ENCODE results near the gene UPK1B.

Gene UPK1B

DNA sequence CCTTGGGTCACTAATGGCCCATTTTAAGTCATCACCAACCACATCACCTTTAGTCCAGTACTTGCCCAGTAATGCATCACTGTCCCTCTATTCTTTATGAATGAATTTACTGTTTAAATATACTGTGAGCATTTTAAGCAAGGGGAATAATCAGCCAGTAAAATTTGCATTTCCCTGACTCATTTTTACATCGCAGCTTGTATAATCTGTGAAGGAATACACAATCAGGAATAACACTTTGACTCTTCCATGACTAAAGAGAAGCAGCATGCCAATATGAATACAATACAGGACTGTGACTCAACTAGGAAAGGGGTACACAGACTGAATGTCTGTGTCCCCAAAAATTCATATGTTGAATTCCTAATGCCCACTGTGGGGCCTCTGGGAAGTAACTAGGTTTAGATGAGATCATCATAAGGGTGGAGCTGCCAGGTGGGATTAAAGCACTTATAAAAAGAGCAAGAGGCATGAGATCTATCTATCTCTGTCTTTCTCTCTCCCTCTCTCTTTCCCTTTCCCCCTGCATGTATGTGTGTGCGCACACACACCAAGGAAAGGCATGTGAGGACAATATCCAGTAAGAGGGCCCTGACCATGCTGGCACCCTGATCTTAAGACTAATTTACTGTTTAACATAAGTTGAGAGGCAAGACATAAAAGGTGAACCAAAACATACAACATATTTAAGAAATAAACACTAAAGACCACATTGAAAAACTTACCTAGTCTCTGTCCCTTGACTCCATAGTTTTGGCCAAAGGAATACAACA is 55.2 kb downstream of the UPK1B start:
- TF ChIP-seq, protein P1, sequence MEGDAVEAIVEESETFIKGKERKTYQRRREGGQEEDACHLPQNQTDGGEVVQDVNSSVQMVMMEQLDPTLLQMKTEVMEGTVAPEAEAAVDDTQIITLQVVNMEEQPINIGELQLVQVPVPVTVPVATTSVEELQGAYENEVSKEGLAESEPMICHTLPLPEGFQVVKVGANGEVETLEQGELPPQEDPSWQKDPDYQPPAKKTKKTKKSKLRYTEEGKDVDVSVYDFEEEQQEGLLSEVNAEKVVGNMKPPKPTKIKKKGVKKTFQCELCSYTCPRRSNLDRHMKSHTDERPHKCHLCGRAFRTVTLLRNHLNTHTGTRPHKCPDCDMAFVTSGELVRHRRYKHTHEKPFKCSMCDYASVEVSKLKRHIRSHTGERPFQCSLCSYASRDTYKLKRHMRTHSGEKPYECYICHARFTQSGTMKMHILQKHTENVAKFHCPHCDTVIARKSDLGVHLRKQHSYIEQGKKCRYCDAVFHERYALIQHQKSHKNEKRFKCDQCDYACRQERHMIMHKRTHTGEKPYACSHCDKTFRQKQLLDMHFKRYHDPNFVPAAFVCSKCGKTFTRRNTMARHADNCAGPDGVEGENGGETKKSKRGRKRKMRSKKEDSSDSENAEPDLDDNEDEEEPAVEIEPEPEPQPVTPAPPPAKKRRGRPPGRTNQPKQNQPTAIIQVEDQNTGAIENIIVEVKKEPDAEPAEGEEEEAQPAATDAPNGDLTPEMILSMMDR (conservative IDR thresholded peaks at IDR 0.05) = no peak
- no peak for TF ChIP-seq ZFX (IDR thresholded peaks at IDR 0.05)
- no peak overlapping the region for H3K27ac ChIP-seq

DNA sequence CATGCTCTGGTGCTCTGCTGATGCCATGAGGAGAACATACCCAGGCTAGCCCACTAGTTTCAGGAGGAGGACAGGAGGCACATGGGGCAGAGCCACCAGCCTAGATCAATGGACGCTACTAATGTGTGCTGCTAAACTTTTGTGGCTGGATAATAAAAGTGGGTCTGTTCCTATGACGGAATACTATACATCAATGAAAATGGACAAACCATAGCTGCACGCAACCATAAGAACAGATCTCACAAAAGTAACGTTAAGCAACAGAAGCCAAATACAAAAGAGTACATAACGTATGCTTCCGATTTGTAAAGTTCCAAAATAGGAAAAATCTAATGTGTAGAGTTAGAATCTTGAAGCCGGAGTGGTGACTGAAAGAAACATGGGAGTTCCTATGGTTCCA is 55.8 kb downstream of the UPK1B start:
- TF ChIP-seq ZFX (IDR thresholded peaks at IDR 0.05) = no peak
- TF ChIP-seq, protein P1 (conservative IDR thresholded peaks at IDR 0.05) = no peak
- no peak overlapping the region for H3K27ac ChIP-seq

DNA sequence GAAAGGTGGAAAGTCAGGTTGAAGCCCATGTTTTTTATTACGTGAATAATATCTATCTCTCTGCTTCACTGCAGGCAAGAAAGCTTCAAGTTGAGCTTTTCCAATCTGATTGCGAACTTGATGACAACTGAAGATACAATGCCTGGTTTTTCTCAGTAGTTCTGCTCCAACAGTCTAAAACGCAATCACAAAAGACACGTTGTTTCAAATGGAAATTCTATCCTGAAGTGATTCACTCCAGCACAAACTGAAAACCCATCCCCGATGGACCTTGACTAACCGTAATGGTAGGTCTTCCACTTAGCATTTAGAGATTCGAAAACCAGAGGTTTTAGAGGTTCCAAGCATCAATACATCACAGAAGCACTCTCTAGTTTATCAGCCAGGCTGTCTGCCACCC is 56.7 kb downstream of the UPK1B start:
- TF ChIP-seq, protein P1 (conservative IDR thresholded peaks at IDR 0.05) = no peak
- TF ChIP-seq ZFX (IDR thresholded peaks at IDR 0.05) = no peak
- H3K27ac ChIP-seq = no peak overlapping the region

DNA sequence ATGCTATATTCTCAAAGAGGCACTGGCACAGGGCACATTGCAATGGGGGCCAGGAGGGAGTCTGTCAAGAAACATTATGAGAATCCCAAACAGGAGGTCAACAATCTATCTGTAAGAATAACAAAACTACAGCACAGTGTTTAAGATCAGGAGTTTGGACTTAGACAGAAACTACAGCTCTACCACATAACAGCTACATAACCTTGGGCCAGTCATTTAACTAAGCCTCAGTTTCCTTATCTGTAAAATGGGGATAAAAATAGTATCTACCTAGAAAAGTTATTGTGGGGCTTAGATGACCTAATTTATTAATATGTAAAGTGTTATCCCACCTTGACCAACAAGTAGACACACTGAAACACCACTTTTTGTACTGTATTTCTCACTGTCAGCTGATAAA is 57.3 kb downstream of the UPK1B start:
- no peak overlapping the region for H3K27ac ChIP-seq
- TF ChIP-seq, protein P1 (conservative IDR thresholded peaks at IDR 0.05) = no peak
- TF ChIP-seq ZFX (IDR thresholded peaks at IDR 0.05) = no peak

DNA sequence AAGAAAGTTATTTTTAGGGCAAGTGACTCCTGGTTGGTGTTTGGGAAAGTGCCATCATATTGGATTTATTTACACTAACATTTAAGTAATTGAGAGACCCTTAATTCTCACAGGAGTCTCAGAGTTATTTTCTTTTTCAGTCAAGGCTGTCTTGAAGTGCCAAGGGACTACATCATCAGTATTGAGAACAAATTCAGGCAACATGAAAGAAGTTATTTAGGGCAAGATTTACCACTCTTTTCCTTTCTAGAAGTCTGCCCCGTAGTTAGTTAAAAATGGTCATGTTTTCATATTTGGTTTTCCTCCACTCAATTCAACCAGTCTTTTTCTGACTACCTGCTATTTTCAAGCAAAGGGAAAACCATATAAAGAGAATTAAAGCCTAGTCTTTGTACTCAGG is 61.2 kb downstream of the UPK1B start:
- no peak overlapping the region for H3K27ac ChIP-seq

DNA sequence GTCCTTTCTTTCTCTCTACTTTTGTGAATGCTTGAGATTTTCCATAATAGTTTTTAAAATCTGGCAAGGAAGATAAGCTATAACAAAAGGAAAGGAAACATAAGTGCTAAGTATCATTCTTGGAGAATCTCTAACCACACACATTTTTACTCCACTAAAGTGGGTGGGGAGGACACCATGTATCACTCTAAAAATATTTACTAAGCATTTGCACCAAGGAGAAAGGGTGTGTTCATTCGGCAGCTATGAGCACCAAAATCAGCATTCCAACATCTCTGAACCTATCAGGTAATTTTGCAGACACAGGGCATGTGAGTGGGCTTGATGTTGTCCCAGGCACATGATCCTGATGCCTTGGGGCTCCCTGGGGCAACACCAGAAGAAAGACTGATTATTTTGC is 61.8 kb downstream of the UPK1B start:
- TF ChIP-seq, protein P1 (conservative IDR thresholded peaks at IDR 0.05) = no peak
- no peak for TF ChIP-seq ZFX (IDR thresholded peaks at IDR 0.05)
- no peak overlapping the region for H3K27ac ChIP-seq

More for the DNA sequence above, 61.2 kb downstream of the UPK1B start:
- TF ChIP-seq, protein P1 (conservative IDR thresholded peaks at IDR 0.05) = no peak
- TF ChIP-seq ZFX (IDR thresholded peaks at IDR 0.05) = no peak

DNA sequence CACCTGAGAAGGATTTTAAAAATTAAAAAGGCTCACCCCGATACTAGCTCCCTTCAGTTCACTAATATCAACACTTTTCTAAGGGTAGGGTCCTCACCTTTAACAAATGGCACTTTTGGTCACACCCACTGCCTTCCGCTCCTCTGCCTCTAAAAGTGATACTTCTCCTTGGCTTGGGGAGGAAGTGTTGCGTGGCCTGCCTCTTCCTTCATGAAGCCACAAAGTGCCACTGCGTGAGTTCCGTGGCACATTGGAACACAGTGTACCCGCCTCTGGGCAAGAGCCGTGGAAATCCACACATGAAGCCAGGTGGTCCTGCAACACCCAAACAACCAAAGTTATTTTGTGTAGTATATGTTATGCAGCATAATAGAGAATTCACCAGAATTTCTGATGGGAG is 63.4 kb downstream of the UPK1B start:
- no peak overlapping the region for H3K27ac ChIP-seq
- no peak for TF ChIP-seq ZFX (IDR thresholded peaks at IDR 0.05)
- TF ChIP-seq, protein P1 (conservative IDR thresholded peaks at IDR 0.05) = no peak

Data from C4-2B (cell line).